Neural progenitor cell (in vitro differentiated cells): ENCODE results near the gene KLLN. TPM values are rescaled to one million over a fixed set of nuclear protein-coding genes. Genes with fewer than 3 reads are reported as not detected.

ENCODE experiments used
- DNase-seq: peaks from one replicate; pipeline ENCODE4 v3.0.0-alpha.2; 2016; ENCODE audit warnings: low spot score
- H2AFZ ChIP-seq: fragments of 200-600 bp; sonication (generic); replicated peaks from 2 replicates; pipeline ENCODE4 v1.6.1; 2016; ENCODE audit warnings: antibody characterized with exemption
- H3F3A ChIP-seq: fragments of 200-600 bp; sonication (generic); 2 replicates; pipeline ENCODE4 v1.6.1; 2016; ENCODE audit warnings: antibody characterized with exemption, low read depth
- H3K27ac ChIP-seq: fragments of 200-600 bp; sonication (generic); 2 replicates; pipeline ENCODE4 v1.5.1; 2016; ENCODE audit warnings: mild to moderate bottlenecking
- H3K27me3 ChIP-seq: fragments of 200-600 bp; sonication (generic); 2 replicates; pipeline ENCODE4 v1.6.1; 2016; ENCODE audit warnings: mild to moderate bottlenecking, moderate library complexity
- H3K36me3 ChIP-seq: fragments of 200-600 bp; sonication (generic); 2 replicates; pipeline ENCODE4 v1.5.1; 2016
- H3K4me1 ChIP-seq: fragments of 200-600 bp; sonication (generic); 2 replicates; pipeline ENCODE4 v1.6.1; 2016; ENCODE audit warnings: mixed run types
- H3K4me2 ChIP-seq: fragments of 200-600 bp; sonication (generic); 2 replicates; pipeline ENCODE4 v1.6.1; 2016
- H3K4me3 ChIP-seq: fragments of 200-600 bp; sonication (generic); 2 replicates; pipeline ENCODE4 v1.5.1; 2016
- H3K79me2 ChIP-seq: fragments of 200-600 bp; sonication (generic); 2 replicates; pipeline ENCODE4 v1.6.1; 2016; ENCODE audit warnings: low read depth
- H3K9ac ChIP-seq: fragments of 200-600 bp; sonication (generic); 2 replicates; pipeline ENCODE4 v1.6.1; 2016
- H3K9me3 ChIP-seq: fragments of 200-600 bp; sonication (generic); 2 replicates; pipeline ENCODE4 v1.5.1; 2016; ENCODE audit warnings: low read depth
- H4K20me1 ChIP-seq: fragments of 200-600 bp; sonication (generic); 2 replicates; pipeline ENCODE4 v1.6.1; 2016; ENCODE audit warnings: low read depth
- H3K27ac Mint-ChIP-seq: 3 replicates; pipeline ENCODE4 v1.8.0; 2021; ENCODE audit warnings: mixed read lengths
- H3K27me3 Mint-ChIP-seq: 2 replicates; pipeline ENCODE4 v1.8.0; 2022; ENCODE audit warnings: low read depth, mild to moderate bottlenecking, inconsistent platforms, moderate library complexity, mixed read lengths; ENCODE audit not compliant: insufficient read depth
- H3K36me3 Mint-ChIP-seq: 3 replicates; pipeline ENCODE4 v1.8.0; 2021; ENCODE audit warnings: mixed read lengths
- H3K4me1 Mint-ChIP-seq: 3 replicates; pipeline ENCODE4 v1.8.0; 2021; ENCODE audit warnings: mixed read lengths
- H3K4me3 Mint-ChIP-seq: 3 replicates; pipeline ENCODE4 v1.8.0; 2021; ENCODE audit warnings: mild to moderate bottlenecking, moderate library complexity, mixed read lengths
- H3K9me3 Mint-ChIP-seq: 3 replicates; pipeline ENCODE4 v1.8.0; 2020; ENCODE audit warnings: mixed read lengths
- EZH2 ChIP-seq: fragments of 200-600 bp; sonication (generic); IDR thresholded peaks from 2 replicates; pipeline ENCODE4 v1.6.1; 2017; ENCODE audit warnings: antibody characterized with exemption, mild to moderate bottlenecking, moderate library complexity
- EZH2phosphoT487 ChIP-seq: fragments of 200-600 bp; sonication (generic); IDR thresholded peaks from 2 replicates; pipeline ENCODE4 v1.6.1; 2017; ENCODE audit warnings: antibody characterized with exemption
- total RNA-seq: library from RNA; depleted of rRNA; stranded (reverse); fragments of >200 nt; gene quantifications from 2 replicates; pipeline ENCODE4 v1.2.3, GENCODE V29; 2015; ENCODE audit warnings: low replicate concordance
- TF ChIP-seq, protein P1 (sequence below): fragments of 200-600 bp; sonication (generic); IDR thresholded peaks from 2 replicates; pipeline ENCODE4 v1.5.1; 2017; ENCODE audit warnings: antibody characterized with exemption, mild to moderate bottlenecking

KLLN gene
- total RNA-seq, 1 donor from 2014 or later, result 1.5 TPM

- H3K9me3 ChIP-seq, result no peaks in the 10 kb centered on the region
- Mint-ChIP-seq H3K27ac (no peak overlapping the region), H3K9me3 (no peaks in the 10 kb centered on the region), H3K36me3 (no peaks in the 10 kb centered on the region), H3K4me3 (no peak overlapping the region), H3K4me1 (peaks cover 3% of the 10 kb centered on the region), H3K27me3 (no peaks in the 10 kb centered on the region)
- H4K20me1 ChIP-seq, result no peaks in the 10 kb centered on the region
- H3K9ac ChIP-seq, result no peak overlapping the region
- no peaks in the 10 kb centered on the region for H3K36me3 ChIP-seq
- DNase-seq, result no peak
- H3F3A ChIP-seq, result no peaks in the 10 kb centered on the region
- H3K27ac ChIP-seq, result no peak overlapping the region
- TF ChIP-seq EZH2 (no peak), EZH2phosphoT487 (no peak)
- TF ChIP-seq, protein P1, sequence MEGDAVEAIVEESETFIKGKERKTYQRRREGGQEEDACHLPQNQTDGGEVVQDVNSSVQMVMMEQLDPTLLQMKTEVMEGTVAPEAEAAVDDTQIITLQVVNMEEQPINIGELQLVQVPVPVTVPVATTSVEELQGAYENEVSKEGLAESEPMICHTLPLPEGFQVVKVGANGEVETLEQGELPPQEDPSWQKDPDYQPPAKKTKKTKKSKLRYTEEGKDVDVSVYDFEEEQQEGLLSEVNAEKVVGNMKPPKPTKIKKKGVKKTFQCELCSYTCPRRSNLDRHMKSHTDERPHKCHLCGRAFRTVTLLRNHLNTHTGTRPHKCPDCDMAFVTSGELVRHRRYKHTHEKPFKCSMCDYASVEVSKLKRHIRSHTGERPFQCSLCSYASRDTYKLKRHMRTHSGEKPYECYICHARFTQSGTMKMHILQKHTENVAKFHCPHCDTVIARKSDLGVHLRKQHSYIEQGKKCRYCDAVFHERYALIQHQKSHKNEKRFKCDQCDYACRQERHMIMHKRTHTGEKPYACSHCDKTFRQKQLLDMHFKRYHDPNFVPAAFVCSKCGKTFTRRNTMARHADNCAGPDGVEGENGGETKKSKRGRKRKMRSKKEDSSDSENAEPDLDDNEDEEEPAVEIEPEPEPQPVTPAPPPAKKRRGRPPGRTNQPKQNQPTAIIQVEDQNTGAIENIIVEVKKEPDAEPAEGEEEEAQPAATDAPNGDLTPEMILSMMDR, result no peak
- no peak overlapping the region for H3K4me3 ChIP-seq
- H3K27me3 ChIP-seq, result no peaks in the 10 kb centered on the region
- peaks cover 5% of the 10 kb centered on the region for H3K4me1 ChIP-seq
- H2AFZ ChIP-seq, result no peak overlapping the region
- no peaks in the 10 kb centered on the region for H3K79me2 ChIP-seq
- H3K4me2 ChIP-seq, result no peak overlapping the region
Measured at GRCh38 chr10:87841186-87841585, 22.1 kb downstream of the KLLN start.

DNA sequence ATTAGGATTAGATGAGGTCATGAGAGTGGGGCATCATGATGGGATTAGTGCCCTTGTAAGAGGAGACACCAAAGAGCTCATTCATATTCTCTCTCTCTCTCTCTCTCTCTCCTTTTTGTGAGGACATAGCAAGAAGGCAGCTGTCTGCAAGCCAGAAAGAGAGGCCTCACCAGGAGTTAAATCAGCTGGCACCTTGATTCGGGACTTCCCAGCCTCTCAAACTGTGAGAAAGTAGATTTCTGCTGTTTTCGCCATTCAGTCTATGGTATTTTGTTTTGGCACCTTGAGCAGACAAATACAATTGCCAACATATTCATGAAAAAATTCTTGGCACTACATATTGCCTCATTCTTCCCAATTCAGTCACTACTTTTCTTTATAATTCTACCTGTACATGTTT is 24.7 kb downstream of the KLLN start:
- H3F3A ChIP-seq, result no peaks in the 10 kb centered on the region
- no peaks in the 10 kb centered on the region for H3K9me3 ChIP-seq
- no peaks in the 10 kb centered on the region for H3K27me3 ChIP-seq
- Mint-ChIP-seq H3K27ac (no peak overlapping the region), H3K27me3 (no peaks in the 10 kb centered on the region), H3K4me1 (peaks cover 3% of the 10 kb centered on the region), H3K4me3 (no peak overlapping the region), H3K36me3 (no peaks in the 10 kb centered on the region), H3K9me3 (no peaks in the 10 kb centered on the region)
- peaks cover 5% of the 10 kb centered on the region for H3K4me1 ChIP-seq
- H3K4me2 ChIP-seq, result no peak overlapping the region
- TF ChIP-seq EZH2, result no peak
- no peak for TF ChIP-seq EZH2phosphoT487
- TF ChIP-seq, protein P1, result no peak
- DNase-seq, result peak; percentile 7
- no peak overlapping the region for H3K27ac ChIP-seq
- H4K20me1 ChIP-seq, result no peaks in the 10 kb centered on the region
- no peak overlapping the region for H2AFZ ChIP-seq
- no peak overlapping the region for H3K4me3 ChIP-seq
- no peaks in the 10 kb centered on the region for H3K79me2 ChIP-seq
- H3K9ac ChIP-seq, result no peak overlapping the region
- no peaks in the 10 kb centered on the region for H3K36me3 ChIP-seq

DNA sequence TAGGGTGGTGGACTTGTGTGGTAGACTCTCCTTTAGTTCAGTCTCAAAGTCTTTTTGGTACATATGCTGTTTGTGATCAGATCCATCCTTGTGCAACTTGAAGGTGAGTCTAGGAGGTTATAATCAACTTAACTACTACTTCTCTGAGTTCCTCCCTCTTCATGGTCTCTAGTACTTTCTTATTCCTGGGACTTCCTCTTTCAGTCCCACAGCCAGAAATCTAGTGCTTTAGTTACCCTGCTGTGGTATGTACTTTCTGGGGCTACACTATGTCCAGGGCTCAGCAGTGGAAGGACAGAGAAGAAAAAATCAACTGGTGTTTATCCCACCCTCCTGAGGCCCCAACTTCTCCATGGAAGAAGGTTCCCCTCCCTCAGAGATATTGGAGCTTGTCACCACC is 25.9 kb downstream of the KLLN start:
- no peak overlapping the region for H3K9ac ChIP-seq
- Mint-ChIP-seq H3K27ac (no peak overlapping the region), H3K4me3 (no peak overlapping the region), H3K27me3 (no peaks in the 10 kb centered on the region), H3K36me3 (no peaks in the 10 kb centered on the region), H3K4me1 (peaks cover 3% of the 10 kb centered on the region), H3K9me3 (no peaks in the 10 kb centered on the region)
- no peaks in the 10 kb centered on the region for H3K79me2 ChIP-seq
- H3K4me1 ChIP-seq, result peaks cover 5% of the 10 kb centered on the region
- no peak overlapping the region for H3K4me3 ChIP-seq
- no peak overlapping the region for H3K27ac ChIP-seq
- H3K36me3 ChIP-seq, result no peaks in the 10 kb centered on the region
- no peak for DNase-seq
- no peaks in the 10 kb centered on the region for H3K9me3 ChIP-seq
- H2AFZ ChIP-seq, result no peak overlapping the region
- H4K20me1 ChIP-seq, result no peaks in the 10 kb centered on the region
- H3F3A ChIP-seq, result no peaks in the 10 kb centered on the region
- no peaks in the 10 kb centered on the region for H3K27me3 ChIP-seq
- H3K4me2 ChIP-seq, result no peak overlapping the region
- TF ChIP-seq EZH2 (no peak), EZH2phosphoT487 (no peak)
- TF ChIP-seq, protein P1, result no peak

DNA sequence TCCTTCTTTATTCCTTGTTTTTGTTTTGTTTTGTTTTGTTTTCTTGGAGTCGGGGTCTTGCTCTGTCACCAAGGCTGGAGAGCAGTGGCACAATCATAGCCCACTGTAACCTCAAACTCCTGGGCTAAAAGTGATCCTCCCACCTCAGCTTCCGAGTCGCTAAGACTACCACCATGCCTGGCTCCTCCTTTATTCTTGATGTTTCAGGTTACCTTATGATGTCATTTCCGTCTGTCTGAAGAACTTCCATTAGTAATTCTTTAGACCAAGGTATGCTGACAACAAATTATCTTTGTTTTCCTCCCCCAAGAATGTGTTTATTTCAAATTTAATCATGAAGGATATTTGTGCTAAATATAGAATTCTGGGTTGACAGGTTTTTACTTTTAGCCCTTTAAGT is 27.2 kb downstream of the KLLN start:
- no peaks in the 10 kb centered on the region for H4K20me1 ChIP-seq
- Mint-ChIP-seq H3K4me1 (peaks cover 3% of the 10 kb centered on the region), H3K27ac (no peak overlapping the region), H3K4me3 (no peak overlapping the region), H3K9me3 (no peaks in the 10 kb centered on the region), H3K36me3 (no peaks in the 10 kb centered on the region), H3K27me3 (no peaks in the 10 kb centered on the region)
- H3K9ac ChIP-seq, result no peak overlapping the region
- no peak overlapping the region for H3K4me2 ChIP-seq
- no peaks in the 10 kb centered on the region for H3K36me3 ChIP-seq
- no peaks in the 10 kb centered on the region for H3K27me3 ChIP-seq
- H3K4me1 ChIP-seq, result peaks cover 5% of the 10 kb centered on the region
- no peak for DNase-seq
- no peaks in the 10 kb centered on the region for H3F3A ChIP-seq
- H3K4me3 ChIP-seq, result no peak overlapping the region
- no peak overlapping the region for H3K27ac ChIP-seq
- H3K79me2 ChIP-seq, result no peaks in the 10 kb centered on the region
- H3K9me3 ChIP-seq, result no peaks in the 10 kb centered on the region
- TF ChIP-seq EZH2phosphoT487 (no peak), EZH2 (no peak)
- TF ChIP-seq, protein P1, result no peak
- H2AFZ ChIP-seq, result no peak overlapping the region
